ENCODE results near the gene TTYH3. TPM values are rescaled to one million over a fixed set of nuclear protein-coding genes. Genes with fewer than 3 reads are reported as not detected.

Gene TTYH3
- total RNA-seq, 1 experiment from 2014 or later, result 278 TPM

- Histone ChIP-seq H3K27me3 (ENCODE audit: control insufficient read depth, insufficient read depth, low read length) (no peaks in the 10 kb centered on the region), H3K4me1 (ENCODE audit: control insufficient read depth, insufficient read depth, low read length) (no peaks in the 10 kb centered on the region), H3K36me3 (ENCODE audit: control insufficient read depth, insufficient read depth, low read length) (no peaks in the 10 kb centered on the region), H3K4me3 (ENCODE audit: low read depth in 2 of 2, low read length in 2 of 2) (no peak overlapping the region), H3K9me3 (ENCODE audit: control insufficient read depth, insufficient read depth, low read depth, low read length) (no peaks in the 10 kb centered on the region), H3K27ac (ENCODE audit: low read length) (no peak overlapping the region)
- POLR2A ChIA-PET, result no interaction called here
- no TSS peak for BruUV-seq (replicated peaks)
- intact Hi-C loops (cut with micrococcal nuclease; ENCODE audit: unreplicated experiment) (no loop called here), in situ Hi-C loops (cut with HindIII; ENCODE audit: low pct_unique_long_range_greater_than_20kb, low sequenced_read_pairs) (no loop called here)
- no peak for TF ChIP-seq POLR2AphosphoS5 (IDR thresholded peaks at IDR 0.05; ENCODE audit: low read depth, low read length)
- TF ChIP-seq REST (IDR thresholded peaks at IDR 0.05; ENCODE audit: insufficient read depth in 1 of 2, low read depth in 2 of 2, low read length in 1 of 2), result no peak
- TF ChIP-seq SIN3A (IDR thresholded peaks at IDR 0.05; ENCODE audit: borderline replicate concordance, insufficient read depth, low read depth, low read length), result no peak
- TF ChIP-seq CTCF (IDR thresholded peaks at IDR 0.05), result no peak
- TF ChIP-seq TCF7L2 (IDR thresholded peaks at IDR 0.05; ENCODE audit: low read depth, low read length), result no peak
- CTCF ChIA-PET, result no interaction called here
- 0 out of 2 replicates have a peak, but pooled peaks have one; percentile 7 for ATAC-seq
- no peak for DNase-seq (ENCODE audit: low read depth, low spot score)
These were observed 30.7 kb upstream of the TTYH3 start for GRCh38 chr7:2601065-2601464.

GRCh38 chr7:2601907-2602306 lies 29.9 kb upstream of the TTYH3 start:
- ATAC-seq (no peak), DNase-seq (ENCODE audit: low read depth, low spot score) (no peak)
- TF ChIP-seq SIN3A (IDR thresholded peaks at IDR 0.05; ENCODE audit: borderline replicate concordance, insufficient read depth, low read depth, low read length) (no peak), POLR2AphosphoS5 (IDR thresholded peaks at IDR 0.05; ENCODE audit: low read depth, low read length) (no peak)
- H3K27me3 ChIP-seq (ENCODE audit: control insufficient read depth, insufficient read depth, low read length), result no peaks in the 10 kb centered on the region
- in situ Hi-C loops (cut with HindIII; ENCODE audit: low pct_unique_long_range_greater_than_20kb, low sequenced_read_pairs), result no loop called here
- H3K4me3 ChIP-seq (ENCODE audit: low read depth in 2 of 2, low read length in 2 of 2), result no peak overlapping the region
- ChIA-PET CTCF (no interaction called here), POLR2A (no interaction called here)
- no peak overlapping the region for H3K27ac ChIP-seq (ENCODE audit: low read length)
- intact Hi-C loops (cut with micrococcal nuclease; ENCODE audit: unreplicated experiment), result no loop called here
- BruUV-seq (replicated peaks), result no TSS peak
- H3K4me1 ChIP-seq (ENCODE audit: control insufficient read depth, insufficient read depth, low read length), result no peaks in the 10 kb centered on the region
- H3K36me3 ChIP-seq (ENCODE audit: control insufficient read depth, insufficient read depth, low read length), result no peaks in the 10 kb centered on the region
- no peaks in the 10 kb centered on the region for H3K9me3 ChIP-seq (ENCODE audit: control insufficient read depth, insufficient read depth, low read depth, low read length)

- Histone ChIP-seq H3K4me3 (ENCODE audit: low read depth in 2 of 2, low read length in 2 of 2) (no peak overlapping the region), H3K36me3 (ENCODE audit: control insufficient read depth, insufficient read depth, low read length) (no peaks in the 10 kb centered on the region), H3K27me3 (ENCODE audit: control insufficient read depth, insufficient read depth, low read length) (no peaks in the 10 kb centered on the region), H3K4me1 (ENCODE audit: control insufficient read depth, insufficient read depth, low read length) (no peaks in the 10 kb centered on the region), H3K9me3 (ENCODE audit: control insufficient read depth, insufficient read depth, low read depth, low read length) (no peaks in the 10 kb centered on the region), H3K27ac (ENCODE audit: low read length) (no peak overlapping the region)
- intact Hi-C loops (cut with micrococcal nuclease; ENCODE audit: unreplicated experiment) (no loop called here), in situ Hi-C loops (cut with HindIII; ENCODE audit: low pct_unique_long_range_greater_than_20kb, low sequenced_read_pairs) (no loop called here)
- TF ChIP-seq TCF7L2 (IDR thresholded peaks at IDR 0.05; ENCODE audit: low read depth, low read length) (no peak), CTCF (IDR thresholded peaks at IDR 0.05) (no peak), REST (IDR thresholded peaks at IDR 0.05; ENCODE audit: insufficient read depth in 1 of 2, low read depth in 2 of 2, low read length in 1 of 2) (no peak), POLR2AphosphoS5 (IDR thresholded peaks at IDR 0.05; ENCODE audit: low read depth, low read length) (no peak)
- ChIA-PET POLR2A (no interaction called here), CTCF (interaction anchor here (0.5 kb wide), 1 partner anchor 26 kb away, joined by 3 read pairs; no protein-coding TSS in a partner anchor)
- ATAC-seq (no peak; the same call in 1 of the 2 replicates), DNase-seq (ENCODE audit: low read depth, low spot score) (no peak)
- BruUV-seq (replicated peaks), result no TSS peak
These were observed 29.3 kb upstream of the TTYH3 start for GRCh38 chr7:2602406-2603043.

Data from Panc1 (cell line).